NCI-H446 (cell line): ENCODE results near the gene CPA5.
"Not testable (repeated sequence)": the region's sequence is repeated elsewhere in the genome, so short reads cannot be mapped to it uniquely, and the experiment has no call there.

Experiments
- DNase-seq, 2 experiments: peaks; one replicate each; lab custom pipeline; 2025; lab: John Stamatoyannopoulos, UW

Gene CPA5

GRCh38 chr7:130344271-130344866 is at the start of gene CPA5:
TSS of gene CPA5 (plus strand) at chr7:130344816. CDS start at chr7:130346486, 1,670 bp downstream.
- no peak for DNase-seq

- no peak for DNase-seq
These were observed 48.2 kb upstream of the CPA5 start for GRCh38 chr7:130296221-130296951.

GRCh38 chr7:130297628-130298543 is 46.7 kb upstream of the CPA5 start:
- no peak for DNase-seq

- DNase-seq: no peak
These were observed 45.9 kb upstream of the CPA5 start for GRCh38 chr7:130298544-130299326.

GRCh38 chr7:130299866-130300265 is 44.8 kb upstream of the CPA5 start:
- DNase-seq: peak in 1 of 2 experiments; percentile 25

- no peak for DNase-seq
These were observed 43.1 kb upstream of the CPA5 start for GRCh38 chr7:130301501-130302020.

- DNase-seq: no peak
These were observed 42.0 kb upstream of the CPA5 start for GRCh38 chr7:130302649-130303048.

- no peak for DNase-seq
These were observed 41.5 kb upstream of the CPA5 start for GRCh38 chr7:130303127-130303526.

- DNase-seq: no peak
These were observed 41.1 kb upstream of the CPA5 start for GRCh38 chr7:130303551-130303950.

GRCh38 chr7:130303982-130304381 is 40.6 kb upstream of the CPA5 start:
- no peak for DNase-seq

GRCh38 chr7:130304878-130305277 is 39.7 kb upstream of the CPA5 start:
- no peak for DNase-seq

GRCh38 chr7:130305433-130306042 is 39.1 kb upstream of the CPA5 start:
- no peak for DNase-seq

GRCh38 chr7:130309986-130310385 is 34.6 kb upstream of the CPA5 start:
- DNase-seq: no peak

- no peak for DNase-seq
These were observed 30.3 kb upstream of the CPA5 start for GRCh38 chr7:130314305-130314704.

- no peak for DNase-seq
These were observed 25.1 kb upstream of the CPA5 start for GRCh38 chr7:130319541-130319940.

GRCh38 chr7:130321542-130322229 is 22.9 kb upstream of the CPA5 start:
- not testable (repeated sequence) for DNase-seq

- no peak for DNase-seq
These were observed 22.0 kb upstream of the CPA5 start for GRCh38 chr7:130322615-130323014.

- DNase-seq: no peak
These were observed 20.2 kb upstream of the CPA5 start for GRCh38 chr7:130324306-130324943.

- DNase-seq: no peak
These were observed 14.9 kb upstream of the CPA5 start for GRCh38 chr7:130329681-130330080.
